Neural crest cell (in vitro differentiated cells): ENCODE data around the gene HSF4. TPM values are rescaled to one million over a fixed set of nuclear protein-coding genes. Genes with fewer than 3 reads are reported as not detected.

Experiments
- DNase-seq: peaks from one replicate; pipeline ENCODE4 v3.0.0; 2021; ENCODE audit warnings: low read depth, mixed read lengths, low spot score
- H3K27ac Mint-ChIP-seq: one replicate; pipeline ENCODE4 v1.8.0; 2021; ENCODE audit warnings: mild to moderate bottlenecking, mixed read lengths; ENCODE audit not compliant: unreplicated experiment
- H3K27me3 Mint-ChIP-seq: 2 replicates; pipeline ENCODE4 v1.8.0; 2021; ENCODE audit warnings: low read depth, mild to moderate bottlenecking, mixed read lengths
- H3K36me3 Mint-ChIP-seq: 2 replicates; pipeline ENCODE4 v1.8.0; 2021; ENCODE audit warnings: low read depth, mild to moderate bottlenecking, mixed read lengths
- H3K4me1 Mint-ChIP-seq: 2 replicates; pipeline ENCODE4 v1.8.0; 2021; ENCODE audit warnings: mixed read lengths
- H3K4me3 Mint-ChIP-seq: one replicate; pipeline ENCODE4 v1.8.0; 2021; ENCODE audit warnings: mild to moderate bottlenecking, mixed read lengths
- H3K9me3 Mint-ChIP-seq: 2 replicates; pipeline ENCODE4 v1.8.0; 2021; ENCODE audit warnings: mixed read lengths
- total RNA-seq: library from RNA; stranded (reverse); gene quantifications from 2 replicates; pipeline ENCODE4 v1.2.1, GENCODE V29; 2021
- TF ChIP-seq, protein P1 (sequence below): fragments of 200-600 bp; sonication (generic); conservative IDR thresholded peaks from 2 replicates; pipeline ENCODE4 v1.5.0; 2021; ENCODE audit warnings: antibody characterized with exemption, mild to moderate bottlenecking

Gene HSF4
- total RNA-seq, 1 donor from 2014 or later: 1.3 TPM

DNA sequence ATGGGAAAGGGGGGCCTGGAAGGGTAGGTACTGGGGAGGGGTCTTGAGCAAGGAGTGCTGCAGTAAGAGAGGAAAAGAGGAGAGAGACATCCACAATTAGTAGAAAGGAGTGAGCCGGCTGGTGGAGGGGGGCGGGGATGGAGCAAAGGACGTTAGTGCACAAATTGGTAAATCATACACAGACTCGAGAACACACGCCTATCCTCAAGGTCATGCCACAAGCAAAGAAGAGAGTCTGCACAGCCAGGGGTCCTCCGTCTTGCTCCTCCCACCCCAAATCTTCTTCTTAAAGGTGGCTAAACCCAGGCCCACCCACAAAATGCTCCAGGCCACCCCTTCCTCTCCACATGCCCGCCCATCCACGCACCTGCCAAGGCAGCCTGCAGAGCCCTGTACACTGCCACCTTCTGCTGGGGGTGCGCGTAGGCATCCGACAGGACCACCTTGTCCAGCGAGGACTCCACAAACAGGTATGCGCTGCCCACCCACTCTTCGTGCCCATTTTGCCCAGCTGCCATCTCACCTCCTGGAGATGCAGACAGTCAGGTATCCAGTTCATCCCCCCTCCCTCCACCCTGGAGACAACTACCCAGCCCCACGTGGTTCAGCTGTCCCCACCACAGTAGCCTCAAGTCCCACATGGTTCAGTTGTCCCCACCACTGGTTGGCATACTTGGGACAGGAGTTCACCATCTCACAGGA is 8.3 kb upstream of the HSF4 start:
- TF ChIP-seq, protein P1, sequence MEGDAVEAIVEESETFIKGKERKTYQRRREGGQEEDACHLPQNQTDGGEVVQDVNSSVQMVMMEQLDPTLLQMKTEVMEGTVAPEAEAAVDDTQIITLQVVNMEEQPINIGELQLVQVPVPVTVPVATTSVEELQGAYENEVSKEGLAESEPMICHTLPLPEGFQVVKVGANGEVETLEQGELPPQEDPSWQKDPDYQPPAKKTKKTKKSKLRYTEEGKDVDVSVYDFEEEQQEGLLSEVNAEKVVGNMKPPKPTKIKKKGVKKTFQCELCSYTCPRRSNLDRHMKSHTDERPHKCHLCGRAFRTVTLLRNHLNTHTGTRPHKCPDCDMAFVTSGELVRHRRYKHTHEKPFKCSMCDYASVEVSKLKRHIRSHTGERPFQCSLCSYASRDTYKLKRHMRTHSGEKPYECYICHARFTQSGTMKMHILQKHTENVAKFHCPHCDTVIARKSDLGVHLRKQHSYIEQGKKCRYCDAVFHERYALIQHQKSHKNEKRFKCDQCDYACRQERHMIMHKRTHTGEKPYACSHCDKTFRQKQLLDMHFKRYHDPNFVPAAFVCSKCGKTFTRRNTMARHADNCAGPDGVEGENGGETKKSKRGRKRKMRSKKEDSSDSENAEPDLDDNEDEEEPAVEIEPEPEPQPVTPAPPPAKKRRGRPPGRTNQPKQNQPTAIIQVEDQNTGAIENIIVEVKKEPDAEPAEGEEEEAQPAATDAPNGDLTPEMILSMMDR: no peak
- Mint-ChIP-seq H3K9me3 (no peaks in the 10 kb centered on the region), H3K4me3 (no peak overlapping the region), H3K27ac (no peak overlapping the region), H3K4me1 (peaks cover 15% of the 10 kb centered on the region), H3K36me3 (no peaks in the 10 kb centered on the region), H3K27me3 (peaks cover 95% of the 10 kb centered on the region)
- no peak for DNase-seq

DNA sequence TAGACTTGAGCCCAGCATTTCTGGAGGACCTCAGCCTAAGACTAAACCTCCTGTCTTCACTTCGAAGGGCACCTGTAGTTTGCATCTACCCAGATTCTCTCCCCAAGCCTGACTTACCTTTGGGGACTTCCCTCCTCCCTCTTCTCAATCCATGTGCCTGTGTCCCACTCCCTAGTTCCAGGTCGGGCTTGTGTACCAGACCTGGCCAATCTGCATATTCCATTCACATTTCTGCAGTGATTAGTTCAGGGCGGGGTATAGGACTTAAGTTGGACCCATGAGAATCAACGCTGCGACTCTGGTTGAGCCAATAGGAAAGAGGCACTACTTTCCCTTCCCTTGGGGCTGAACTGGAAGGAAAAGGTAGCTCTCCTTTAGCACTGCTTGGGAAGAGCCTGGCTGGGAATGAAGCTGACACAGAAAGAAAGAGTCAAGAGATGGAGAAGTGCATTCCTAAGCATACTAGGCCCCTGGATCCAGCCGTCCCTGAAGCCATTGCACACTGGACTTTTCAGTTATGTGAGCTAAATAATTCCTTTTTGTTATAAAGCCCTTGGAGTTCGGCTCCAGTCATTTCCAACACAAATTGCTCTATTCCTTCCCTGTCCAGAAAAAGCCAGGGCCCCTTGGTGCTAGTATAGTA is 7.3 kb upstream of the HSF4 start:
- TF ChIP-seq, protein P1: no peak
- Mint-ChIP-seq H3K27ac (no peak overlapping the region), H3K4me3 (peak overlapping the region; percentile 54), H3K4me1 (peaks cover 15% of the 10 kb centered on the region), H3K9me3 (no peaks in the 10 kb centered on the region), H3K36me3 (no peaks in the 10 kb centered on the region), H3K27me3 (peaks cover 95% of the 10 kb centered on the region)
- DNase-seq: no peak

DNA sequence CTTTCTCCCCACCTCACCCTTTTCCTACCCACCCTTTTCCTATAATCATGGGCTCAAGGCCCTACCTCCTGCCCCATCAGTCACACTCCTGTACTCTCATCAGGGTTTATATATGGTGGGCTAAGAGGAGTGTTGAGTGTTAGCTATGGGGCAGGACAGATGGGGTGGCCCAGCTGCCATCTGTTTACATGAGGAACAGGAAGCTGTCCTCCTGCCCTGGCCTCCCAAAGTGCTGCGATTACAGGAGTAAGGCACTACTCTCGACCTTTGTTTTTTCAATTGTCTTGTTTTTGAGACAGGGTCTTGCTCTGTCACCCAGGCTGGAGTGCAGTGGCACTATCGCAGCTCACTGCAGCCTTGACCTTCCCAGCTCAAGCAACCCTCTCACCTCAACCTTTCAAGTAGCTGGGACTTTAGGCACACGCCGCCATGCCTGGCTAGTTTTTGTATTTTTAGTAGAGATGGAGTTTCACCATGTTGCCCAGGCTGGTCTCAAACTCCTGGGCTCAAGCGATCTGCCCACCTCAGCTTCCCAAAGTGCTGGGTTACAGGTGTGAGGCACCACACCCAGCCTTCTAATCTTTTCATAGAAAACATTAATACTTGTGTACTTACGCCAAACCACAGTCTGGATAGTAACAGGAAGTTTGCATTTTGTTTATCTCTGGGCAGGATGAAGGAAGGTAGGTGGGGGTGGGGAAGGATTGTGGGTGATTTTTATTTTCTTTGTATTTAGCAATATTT is 6.5 kb upstream of the HSF4 start:
- Mint-ChIP-seq H3K4me1 (peaks cover 15% of the 10 kb centered on the region), H3K36me3 (no peaks in the 10 kb centered on the region), H3K27ac (no peak overlapping the region), H3K9me3 (no peaks in the 10 kb centered on the region), H3K4me3 (peak overlapping the region; percentile 54), H3K27me3 (peaks cover 95% of the 10 kb centered on the region)
- DNase-seq: no peak
- TF ChIP-seq, protein P1: no peak

DNA sequence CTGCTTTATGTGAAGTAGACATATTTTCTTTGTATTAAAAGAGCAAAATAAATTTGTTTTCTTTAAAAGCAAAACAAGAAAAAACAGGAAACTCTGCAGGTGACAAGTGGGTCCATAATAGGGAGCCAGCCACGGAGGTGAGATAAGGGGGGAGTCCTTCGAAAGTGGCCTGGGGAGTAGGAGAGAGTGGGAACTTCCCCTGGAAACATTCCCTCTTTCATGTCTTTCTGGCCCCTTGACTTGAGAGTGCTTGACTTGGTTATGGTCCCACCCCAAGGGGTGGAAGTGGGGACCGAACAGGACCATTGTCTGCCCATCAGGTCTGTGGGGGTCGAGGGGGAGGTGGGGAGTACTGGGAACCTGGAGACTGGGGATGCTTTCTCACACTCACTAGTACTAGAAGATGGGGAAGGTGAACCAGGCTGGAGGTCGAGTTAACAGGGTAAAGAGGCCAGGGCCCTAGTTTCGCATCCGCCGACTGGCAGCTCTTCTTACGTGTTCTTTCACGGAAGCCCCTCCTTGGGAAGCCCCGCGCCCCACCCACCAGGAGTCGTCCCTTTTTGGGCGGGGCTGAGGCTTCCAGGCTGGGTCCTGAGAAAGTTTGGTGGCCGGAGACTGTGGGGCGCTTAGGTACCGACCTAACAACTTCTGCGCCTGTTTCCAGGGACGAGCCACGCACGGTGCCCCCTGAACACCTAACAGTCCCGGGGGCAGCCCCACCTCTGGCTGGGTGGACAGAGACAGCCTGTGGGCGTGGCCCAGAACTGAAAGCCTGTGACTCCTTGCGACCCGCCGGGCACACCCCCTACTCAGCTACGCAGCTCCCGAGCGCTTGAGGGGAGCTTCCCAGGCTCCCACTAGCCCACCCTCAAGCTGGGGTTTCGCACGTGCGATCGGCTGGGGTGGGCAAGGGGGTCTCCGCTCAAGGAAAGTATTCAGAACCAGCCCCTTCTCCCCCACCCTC is 5.6 kb upstream of the HSF4 start:
- Mint-ChIP-seq H3K27me3 (peaks cover 95% of the 10 kb centered on the region), H3K4me3 (peak overlapping the region; percentile 54), H3K9me3 (no peaks in the 10 kb centered on the region), H3K27ac (no peak overlapping the region), H3K4me1 (peaks cover 15% of the 10 kb centered on the region), H3K36me3 (no peaks in the 10 kb centered on the region)
- TF ChIP-seq, protein P1: no peak
- no peak for DNase-seq

DNA sequence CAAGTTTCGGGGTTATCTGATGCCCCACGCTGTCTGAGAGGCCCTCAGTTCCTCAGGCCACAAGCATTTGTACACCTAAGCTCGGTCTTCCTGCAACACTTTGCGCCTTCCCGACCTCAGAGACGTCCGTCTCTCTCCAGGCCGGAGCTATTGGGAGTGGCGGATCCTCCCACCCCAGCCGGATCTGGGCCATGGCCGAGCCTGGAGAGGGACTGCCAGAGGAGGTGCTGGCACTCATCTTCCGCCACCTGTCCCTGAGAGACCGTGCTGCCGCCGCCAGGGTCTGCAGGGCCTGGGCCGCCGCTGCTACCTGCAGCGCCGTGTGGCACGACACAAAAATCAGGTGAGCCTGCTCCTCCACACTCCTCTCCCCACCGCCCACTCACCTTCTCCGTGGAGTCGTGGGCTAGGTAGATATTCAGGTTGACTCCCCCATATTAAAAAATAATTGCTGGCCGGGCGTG is 2.9 kb upstream of the HSF4 start:
- H3K4me3 Mint-ChIP-seq: peak overlapping the region; percentile 64
- DNase-seq: no peak
- H3K9me3 Mint-ChIP-seq: no peaks in the 10 kb centered on the region
- TF ChIP-seq, protein P1: no peak
- no peak overlapping the region for H3K27ac Mint-ChIP-seq
- H3K36me3 Mint-ChIP-seq: no peaks in the 10 kb centered on the region
- H3K27me3 Mint-ChIP-seq: peaks cover 97% of the 10 kb centered on the region
- H3K4me1 Mint-ChIP-seq: peaks cover 15% of the 10 kb centered on the region
